Coronary artery (tissue), 2 donors: Measurements from ENCODE around the gene RLN2.
"Not testable (repeated sequence)": the region's sequence is repeated elsewhere in the genome, so short reads cannot be mapped to it uniquely, and the experiment has no call there.

ENCODE experiments used
- DNase-seq: peaks from one replicate; pipeline ENCODE4 v3.0.0-alpha.2; 2017; ENCODE audit warnings: low spot score
- H3K27ac ChIP-seq, 2 donors: fragments of 200-600 bp; sonication (generic); one replicate each; pipeline ENCODE4 v1.5.1; 2016 to 2019
- H3K4me3 ChIP-seq: fragments of 200-600 bp; sonication (generic); 2 replicates; pipeline ENCODE4 v1.5.1; 2016; ENCODE audit warnings: mild to moderate bottlenecking, moderate library complexity
- TF ChIP-seq, protein P1 (sequence below): fragments of 200-600 bp; sonication (generic); IDR thresholded peaks from one replicate; pipeline ENCODE4 v1.5.1; 2019; ENCODE audit warnings: antibody characterized with exemption

RLN2 gene

GRCh38 chr9:5326187-5326586 is 21.7 kb upstream of the RLN2 start:
- Histone ChIP-seq H3K27ac (no peak overlapping the region), H3K4me3 (no peak overlapping the region)
- DNase-seq, result no peak
- TF ChIP-seq, protein P1, sequence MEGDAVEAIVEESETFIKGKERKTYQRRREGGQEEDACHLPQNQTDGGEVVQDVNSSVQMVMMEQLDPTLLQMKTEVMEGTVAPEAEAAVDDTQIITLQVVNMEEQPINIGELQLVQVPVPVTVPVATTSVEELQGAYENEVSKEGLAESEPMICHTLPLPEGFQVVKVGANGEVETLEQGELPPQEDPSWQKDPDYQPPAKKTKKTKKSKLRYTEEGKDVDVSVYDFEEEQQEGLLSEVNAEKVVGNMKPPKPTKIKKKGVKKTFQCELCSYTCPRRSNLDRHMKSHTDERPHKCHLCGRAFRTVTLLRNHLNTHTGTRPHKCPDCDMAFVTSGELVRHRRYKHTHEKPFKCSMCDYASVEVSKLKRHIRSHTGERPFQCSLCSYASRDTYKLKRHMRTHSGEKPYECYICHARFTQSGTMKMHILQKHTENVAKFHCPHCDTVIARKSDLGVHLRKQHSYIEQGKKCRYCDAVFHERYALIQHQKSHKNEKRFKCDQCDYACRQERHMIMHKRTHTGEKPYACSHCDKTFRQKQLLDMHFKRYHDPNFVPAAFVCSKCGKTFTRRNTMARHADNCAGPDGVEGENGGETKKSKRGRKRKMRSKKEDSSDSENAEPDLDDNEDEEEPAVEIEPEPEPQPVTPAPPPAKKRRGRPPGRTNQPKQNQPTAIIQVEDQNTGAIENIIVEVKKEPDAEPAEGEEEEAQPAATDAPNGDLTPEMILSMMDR, result no peak

GRCh38 chr9:5321601-5322000 is 17.1 kb upstream of the RLN2 start:
- DNase-seq, H3K4me3 ChIP-seq, H3K27ac ChIP-seq: not testable (repeated sequence)

GRCh38 chr9:5321058-5321457 is 16.5 kb upstream of the RLN2 start:
- no peak overlapping the region for H3K27ac ChIP-seq
- DNase-seq, result no peak
- TF ChIP-seq, protein P1, result no peak
- no peak overlapping the region for H3K4me3 ChIP-seq

GRCh38 chr9:5316406-5316805 is 11.9 kb upstream of the RLN2 start:
- H3K4me3 ChIP-seq, DNase-seq, H3K27ac ChIP-seq: not testable (repeated sequence)

GRCh38 chr9:5315187-5315923 is 10.8 kb upstream of the RLN2 start:
- TF ChIP-seq, protein P1, result no peak
- Histone ChIP-seq H3K27ac (no peak overlapping the region), H3K4me3 (no peak overlapping the region)
- DNase-seq, result no peak

GRCh38 chr9:5310851-5311250 is 6.3 kb upstream of the RLN2 start:
- TF ChIP-seq, protein P1, result no peak
- Histone ChIP-seq H3K4me3 (no peak overlapping the region), H3K27ac (no peak overlapping the region)
- no peak for DNase-seq

- Histone ChIP-seq H3K4me3 (no peak overlapping the region), H3K27ac (no peak overlapping the region)
- TF ChIP-seq, protein P1, result no peak
- no peak for DNase-seq
Measured at GRCh38 chr9:5305741-5306140, 1.2 kb upstream of the RLN2 start.

DNA sequence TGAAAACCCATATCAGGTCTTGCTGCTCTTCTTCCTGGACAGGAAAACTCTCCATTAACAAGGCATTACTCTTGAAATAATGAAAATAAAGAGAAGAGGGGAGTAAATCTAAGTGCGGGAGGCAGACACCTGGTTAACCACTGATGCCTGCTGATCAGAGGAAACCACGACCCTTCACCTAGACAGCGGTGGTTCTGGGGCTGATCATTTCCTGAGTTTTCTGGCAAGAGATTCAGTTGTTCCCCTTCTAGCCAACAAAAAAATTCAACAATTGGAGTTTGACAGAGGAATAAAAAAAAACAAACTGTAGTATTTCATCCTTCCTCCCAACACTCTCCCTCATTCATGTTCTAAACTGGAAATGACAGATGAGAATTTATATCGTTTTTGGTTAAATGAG is 3.0 kb downstream of the RLN2 start:
- no peak for DNase-seq

More for the DNA sequence above, 3.0 kb downstream of the RLN2 start:
- TF ChIP-seq, protein P1, result no peak
- Histone ChIP-seq H3K4me3 (no peak overlapping the region), H3K27ac (no peak overlapping the region)
